Measurements from ENCODE around the gene DIPK1A. TPM values are rescaled to one million over a fixed set of nuclear protein-coding genes. Genes with fewer than 3 reads are reported as not detected.

Gene DIPK1A
- total RNA-seq, 4 donors from 2014 or later: 9.1 to 27.2 (median 18.3) TPM

DNA sequence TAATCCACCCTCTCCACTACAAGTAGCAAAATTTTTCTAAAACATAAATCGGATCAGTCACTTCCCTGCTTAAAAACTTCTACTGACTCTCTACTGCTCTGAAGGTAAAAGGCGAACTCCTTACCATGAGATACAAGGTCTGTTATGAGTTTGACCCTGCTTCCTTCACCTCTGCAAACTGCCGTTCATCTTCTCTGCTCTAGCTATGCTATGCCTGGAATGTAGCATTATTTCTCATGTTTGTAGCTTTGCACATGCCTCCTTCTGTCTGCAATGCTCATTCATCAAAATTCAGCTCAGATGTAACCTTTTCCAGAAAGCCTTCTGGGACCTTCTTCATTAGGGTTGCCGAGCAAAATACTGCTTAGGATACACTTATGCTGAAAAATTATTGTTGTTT is 98.7 kb downstream of the DIPK1A start:
- TF ChIP-seq, protein P1, sequence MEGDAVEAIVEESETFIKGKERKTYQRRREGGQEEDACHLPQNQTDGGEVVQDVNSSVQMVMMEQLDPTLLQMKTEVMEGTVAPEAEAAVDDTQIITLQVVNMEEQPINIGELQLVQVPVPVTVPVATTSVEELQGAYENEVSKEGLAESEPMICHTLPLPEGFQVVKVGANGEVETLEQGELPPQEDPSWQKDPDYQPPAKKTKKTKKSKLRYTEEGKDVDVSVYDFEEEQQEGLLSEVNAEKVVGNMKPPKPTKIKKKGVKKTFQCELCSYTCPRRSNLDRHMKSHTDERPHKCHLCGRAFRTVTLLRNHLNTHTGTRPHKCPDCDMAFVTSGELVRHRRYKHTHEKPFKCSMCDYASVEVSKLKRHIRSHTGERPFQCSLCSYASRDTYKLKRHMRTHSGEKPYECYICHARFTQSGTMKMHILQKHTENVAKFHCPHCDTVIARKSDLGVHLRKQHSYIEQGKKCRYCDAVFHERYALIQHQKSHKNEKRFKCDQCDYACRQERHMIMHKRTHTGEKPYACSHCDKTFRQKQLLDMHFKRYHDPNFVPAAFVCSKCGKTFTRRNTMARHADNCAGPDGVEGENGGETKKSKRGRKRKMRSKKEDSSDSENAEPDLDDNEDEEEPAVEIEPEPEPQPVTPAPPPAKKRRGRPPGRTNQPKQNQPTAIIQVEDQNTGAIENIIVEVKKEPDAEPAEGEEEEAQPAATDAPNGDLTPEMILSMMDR (IDR thresholded peaks at IDR 0.05): no peak
- ATAC-seq (ENCODE audit: low FRiP score) (no peak), DNase-seq (ENCODE audit: low spot score) (no peak)

DNA sequence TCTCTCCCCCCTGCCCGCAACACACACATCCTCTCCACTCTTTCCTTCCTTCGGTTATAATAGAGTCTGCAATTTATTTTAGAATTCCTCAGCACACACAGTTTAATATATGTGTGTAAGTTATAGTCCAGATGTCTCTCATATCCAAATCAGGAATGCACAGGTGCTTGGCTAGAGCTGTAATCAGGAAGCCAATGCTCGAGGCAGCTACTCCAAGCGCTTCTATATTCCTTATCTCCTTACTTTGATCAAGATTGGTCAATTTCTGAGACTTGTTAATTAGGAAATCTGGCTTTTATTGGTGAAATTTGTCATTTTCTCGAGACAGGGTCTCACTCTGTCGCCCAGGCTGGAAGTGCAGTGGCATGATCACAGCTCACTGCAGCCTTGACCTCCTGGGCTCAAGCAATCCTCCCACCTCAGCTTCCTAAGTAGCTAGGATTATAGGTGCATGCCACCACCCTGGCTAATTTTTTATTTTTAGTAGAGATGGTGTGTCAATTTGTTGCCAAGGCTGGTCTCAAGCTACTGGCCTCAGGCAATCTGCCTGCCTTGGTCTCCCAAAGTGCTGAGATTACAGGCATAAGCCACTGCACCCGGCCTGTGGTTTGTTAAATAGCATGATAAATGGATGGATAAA is 101.7 kb downstream of the DIPK1A start:
- no peak for DNase-seq (ENCODE audit: low spot score)
- TF ChIP-seq, protein P1 (IDR thresholded peaks at IDR 0.05): no peak
- no peak for ATAC-seq (ENCODE audit: low FRiP score)

DNA sequence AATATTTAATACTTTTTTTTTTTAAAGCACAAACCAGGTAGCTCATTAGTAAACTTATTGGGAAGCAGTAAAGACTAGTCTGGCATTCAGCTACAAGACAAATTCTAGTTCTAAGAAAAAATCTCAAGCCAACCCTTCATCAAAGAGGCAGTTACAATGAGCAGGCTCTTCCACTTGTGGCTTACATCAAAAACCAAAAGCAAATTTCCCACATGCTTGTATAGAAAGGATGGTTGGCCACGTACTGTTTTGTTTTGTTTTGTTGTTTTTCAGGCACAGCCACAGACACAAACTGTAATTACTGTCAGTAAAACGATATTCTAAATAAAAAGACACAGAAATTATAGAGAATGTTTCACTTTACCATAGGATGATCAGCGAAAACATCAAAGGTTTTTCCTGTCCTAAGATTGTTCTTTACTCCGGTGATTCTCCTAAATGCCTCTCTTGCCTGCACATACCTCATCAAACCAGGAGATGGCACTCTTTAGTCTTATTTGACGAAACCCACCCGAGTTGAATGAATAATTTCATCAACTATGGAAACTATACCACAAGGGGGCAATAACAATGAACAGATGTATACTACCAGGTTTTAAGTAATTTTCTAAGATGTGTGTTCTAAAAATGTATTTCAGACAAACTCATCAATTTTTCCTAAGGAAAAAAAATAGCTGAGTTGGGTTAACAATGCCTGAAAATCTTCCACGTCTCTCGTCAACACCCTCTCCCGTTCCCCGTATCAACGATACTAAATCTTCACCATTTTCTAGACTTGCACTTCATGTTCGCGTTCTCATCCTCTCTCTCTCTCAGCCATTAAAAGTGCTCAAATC is 102.5 kb downstream of the DIPK1A start:
- TF ChIP-seq, protein P1 (IDR thresholded peaks at IDR 0.05): peak; percentile 47 to 87 (median 77)
- ATAC-seq (ENCODE audit: low FRiP score) (peak; percentile 85), DNase-seq (ENCODE audit: low spot score) (no peak)

DNA sequence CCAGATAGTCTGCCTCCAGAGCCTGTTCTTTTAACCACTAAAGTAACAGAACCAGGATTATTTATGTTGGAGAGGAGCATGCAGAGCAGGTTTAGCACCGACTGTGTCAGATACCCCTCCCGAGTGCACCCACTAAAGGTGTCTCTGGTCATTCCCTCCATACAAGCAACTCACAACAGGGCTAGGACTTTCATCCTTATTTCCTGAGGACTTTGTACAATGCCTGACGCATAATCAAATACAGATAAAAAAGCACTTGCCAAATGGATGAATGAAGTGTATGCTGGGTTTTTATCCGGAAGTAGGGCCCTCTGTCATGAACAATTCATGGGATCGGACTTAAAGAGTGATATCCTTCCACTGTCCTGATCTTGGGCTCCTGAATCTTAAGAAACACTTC is 103.4 kb downstream of the DIPK1A start:
- no peak for ATAC-seq (ENCODE audit: low FRiP score)
- TF ChIP-seq, protein P1 (IDR thresholded peaks at IDR 0.05): no peak
- no peak for DNase-seq (ENCODE audit: low spot score)

DNA sequence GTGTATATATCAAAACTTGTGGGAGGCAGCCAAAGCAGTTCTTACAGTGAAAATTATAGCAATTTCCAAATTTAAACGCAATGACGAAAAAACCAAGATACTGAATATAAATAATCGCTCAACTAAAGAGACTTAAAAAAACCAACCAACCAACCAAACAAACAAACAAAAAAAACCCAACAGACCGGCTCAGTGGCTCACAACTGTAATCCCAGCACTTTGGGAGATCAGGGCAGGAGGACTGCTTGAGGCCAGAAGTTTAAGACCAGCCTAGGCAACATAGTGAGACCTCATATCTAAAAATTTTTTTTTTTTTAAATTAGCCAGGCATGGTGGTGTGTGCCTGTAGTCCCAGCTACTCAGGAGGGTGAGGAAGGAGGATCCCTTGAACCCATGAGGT is 106.0 kb downstream of the DIPK1A start:
- DNase-seq (ENCODE audit: low spot score) (no peak), ATAC-seq (ENCODE audit: low FRiP score) (no peak)
- TF ChIP-seq, protein P1 (IDR thresholded peaks at IDR 0.05): no peak

DNA sequence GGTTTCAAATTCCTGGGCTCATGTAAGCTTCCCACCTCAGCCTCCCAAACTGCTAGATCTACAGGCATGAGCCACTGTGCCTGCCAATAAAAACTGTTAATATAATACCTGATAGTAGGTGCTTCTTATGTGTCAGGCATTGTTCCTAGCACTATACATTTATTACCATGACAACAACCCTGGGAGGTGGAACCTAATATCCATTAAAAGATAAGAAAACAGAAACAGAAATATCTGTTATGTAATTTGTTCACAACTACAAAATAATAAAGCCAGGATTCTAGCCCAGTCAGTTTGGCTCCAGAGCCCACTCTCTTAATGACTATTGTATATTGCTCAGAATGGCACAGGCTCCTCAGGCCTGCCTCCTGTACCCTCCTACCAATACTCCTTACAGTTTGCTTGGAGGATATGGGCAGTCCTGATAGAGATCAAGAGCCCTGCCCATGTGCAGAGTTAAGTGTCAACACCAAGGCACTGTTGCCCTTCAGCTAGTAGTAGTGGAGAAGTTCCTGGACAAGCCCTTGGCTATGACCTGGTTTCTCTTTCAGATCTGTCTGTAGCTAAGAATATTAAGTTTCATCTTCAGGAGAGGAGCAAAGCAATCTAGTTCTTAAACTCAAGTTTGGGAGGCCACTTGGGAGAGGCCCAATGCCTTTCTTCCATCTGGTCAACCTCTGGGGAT is 107.0 kb downstream of the DIPK1A start:
- TF ChIP-seq, protein P1 (IDR thresholded peaks at IDR 0.05): no peak
- ATAC-seq (ENCODE audit: low FRiP score): no peak
- no peak for DNase-seq (ENCODE audit: low spot score)
